Right lobe of liver (tissue), 4 donors: ENCODE data around the gene CHN2.

Source experiments
- POLR2A ChIP-seq: fragments of 450-650 bp; IDR thresholded peaks from one replicate; pipeline ENCODE4 v1.6.1; 2017; ENCODE audit warnings: antibody characterized with exemption, mild to moderate bottlenecking
- TF ChIP-seq, protein P1 (sequence below), 4 donors: fragments of 200-600 bp in 3 of 4; fragments of 450-650 bp in 1 of 4; IDR thresholded peaks; one replicate each; pipeline versions ENCODE4 v1.5.1 to v1.8.0; 2016 to 2022; ENCODE audit warnings: antibody characterized with exemption in 4 of 4, mild to moderate bottlenecking in 2 of 4
- donor health status: DM: no; HTN: no; CAD: no.
- donor health status: DM: no; HTN: no; CAD: no.
- donor health status: DM: no; HTN: yes; CAD: no.

GRCh38 chr7:29158795-29159423 lies 35.7 kb upstream of the CHN2 start:
- TF ChIP-seq, protein P1, sequence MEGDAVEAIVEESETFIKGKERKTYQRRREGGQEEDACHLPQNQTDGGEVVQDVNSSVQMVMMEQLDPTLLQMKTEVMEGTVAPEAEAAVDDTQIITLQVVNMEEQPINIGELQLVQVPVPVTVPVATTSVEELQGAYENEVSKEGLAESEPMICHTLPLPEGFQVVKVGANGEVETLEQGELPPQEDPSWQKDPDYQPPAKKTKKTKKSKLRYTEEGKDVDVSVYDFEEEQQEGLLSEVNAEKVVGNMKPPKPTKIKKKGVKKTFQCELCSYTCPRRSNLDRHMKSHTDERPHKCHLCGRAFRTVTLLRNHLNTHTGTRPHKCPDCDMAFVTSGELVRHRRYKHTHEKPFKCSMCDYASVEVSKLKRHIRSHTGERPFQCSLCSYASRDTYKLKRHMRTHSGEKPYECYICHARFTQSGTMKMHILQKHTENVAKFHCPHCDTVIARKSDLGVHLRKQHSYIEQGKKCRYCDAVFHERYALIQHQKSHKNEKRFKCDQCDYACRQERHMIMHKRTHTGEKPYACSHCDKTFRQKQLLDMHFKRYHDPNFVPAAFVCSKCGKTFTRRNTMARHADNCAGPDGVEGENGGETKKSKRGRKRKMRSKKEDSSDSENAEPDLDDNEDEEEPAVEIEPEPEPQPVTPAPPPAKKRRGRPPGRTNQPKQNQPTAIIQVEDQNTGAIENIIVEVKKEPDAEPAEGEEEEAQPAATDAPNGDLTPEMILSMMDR (IDR thresholded peaks at IDR 0.05), result no peak
- no peak for TF ChIP-seq POLR2A
